Measurements from ENCODE around the gene NEO1.

GRCh38 chr15:73130830-73131229 lies 78.6 kb downstream of the NEO1 start:
- TF ChIP-seq CTCF (IDR thresholded peaks at IDR 0.05; ENCODE audit: low read length) (no peak), EZH2 (IDR thresholded peaks at IDR 0.05; ENCODE audit: borderline replicate concordance, low read length) (no peak)

Measured in OCI-LY1 (cell line).